ENCODE results near the gene FEZF2. TPM values are rescaled to one million over a fixed set of nuclear protein-coding genes. Genes with fewer than 3 reads are reported as not detected.

Gene FEZF2
- total and polyA plus RNA-seq, 2 of the 8 experiments (the other 6 are each of a cell fraction or from before 2014, with no cell fraction given) = 0.06 TPM; not detected in 1

DNA sequence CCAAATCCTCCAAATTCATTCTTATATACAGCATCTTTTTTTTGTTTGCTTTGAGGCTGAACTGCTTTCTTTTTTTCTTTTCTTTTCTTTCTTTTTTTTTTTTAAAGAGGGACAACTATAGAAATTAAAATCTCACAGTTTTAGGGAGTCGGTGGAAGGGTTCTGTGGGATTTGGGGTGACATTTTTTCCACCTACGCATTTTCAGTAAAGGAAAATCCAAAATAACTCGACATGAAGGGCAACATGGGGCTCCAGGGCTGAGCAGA is 3.0 kb upstream of the FEZF2 start:
- H2AFZ ChIP-seq (ENCODE audit: low read length) = no peak overlapping the region
- H3K4ac ChIP-seq (replicated peaks; ENCODE audit: insufficient read length, low read depth, low read length) = no peak overlapping the region
- H3K36me3 ChIP-seq (ENCODE audit: control insufficient read depth in 2 of 4, insufficient read depth in 4 of 4, low read length in 3 of 4) = 0 out of 8 replicates have a peak, but pooled peaks cover 0 to 4% (median 0%) of the 10 kb centered on the region in 4 experiments
- peaks cover 3 to 19% of the 10 kb centered on the region in 2 experiments for H4K20me1 ChIP-seq (replicated peaks in 1 of 2; ENCODE audit: control insufficient read depth in 1 of 2, insufficient read depth in 2 of 2, low read length in 2 of 2)
- peak overlapping the region in 1 of 2 experiments; percentile 68; a peak in 2 of 4 replicates for H3K4me2 ChIP-seq (ENCODE audit: insufficient read depth in 1 of 2, low read depth in 2 of 2, low read length in 2 of 2)
- H3K4me3 ChIP-seq (ENCODE audit: extremely low read depth in 1 of 4, insufficient read depth in 2 of 4, low read depth in 3 of 4, low read length in 4 of 4) = no peak overlapping the region
- 23% methylated on average over 2 of the region's 3 CpGs; no CpG with 5 or more reads in 1 of the 2 experiments for WGBS, 2 experiments (ENCODE audit: extremely low coverage in 1 of 2, insufficient coverage in 1 of 2, insufficient read length in 1 of 2, insufficient replicate concordance in 2 of 2, low coverage in 1 of 2, low lambda C conversion rate in 2 of 2, missing lambda C conversion rate in 1 of 2)
- H3K79me2 ChIP-seq (ENCODE audit: control insufficient read depth in 1 of 2, insufficient read depth in 2 of 2, low read length in 2 of 2) = no peaks in the 10 kb centered on the region
- H3K18ac ChIP-seq (ENCODE audit: extremely low read depth, low read length) = no peak overlapping the region
- H2BK120ac ChIP-seq (replicated peaks; ENCODE audit: low read depth, low read length) = no peak overlapping the region
- DNase-seq (ENCODE audit: low read depth in 1 of 2, low spot score in 2 of 2) (no peak), FAIRE-seq (no peak)
- no peak overlapping the region for H3K9ac ChIP-seq (replicated peaks in 1 of 4; ENCODE audit: extremely low read depth in 1 of 4, low read depth in 3 of 4, low read length in 3 of 4)
- H3K56ac ChIP-seq (replicated peaks; ENCODE audit: insufficient read length, low read depth, low read length) = no peak overlapping the region
- H3K4me1 ChIP-seq (replicated peaks in 1 of 4; ENCODE audit: control insufficient read depth in 3 of 4, insufficient read depth in 4 of 4, low read length in 3 of 4) = peaks cover 25 to 63% (median 35%) of the 10 kb centered on the region in 4 experiments
- H3K14ac ChIP-seq (ENCODE audit: insufficient read length) = no peak overlapping the region
- H2AK5ac ChIP-seq (ENCODE audit: low read depth, low read length) = no peak overlapping the region
- H3K9me3 ChIP-seq (ENCODE audit: insufficient read depth in 2 of 2, low read depth in 1 of 2, low read length in 1 of 2) = no peaks in the 10 kb centered on the region; a peak in 2 of 4 replicates
- H2BK12ac ChIP-seq (ENCODE audit: low read depth, low read length) = 0 out of 2 replicates have a peak overlapping the region, but pooled peaks have one; percentile 11
- CTCF ChIA-PET (ENCODE audit: partially characterized antibody) = no interaction called here
- no peak overlapping the region for H4K5ac ChIP-seq (ENCODE audit: insufficient read length, low read depth, low read length)
- no peak overlapping the region for H4K91ac ChIP-seq (replicated peaks; ENCODE audit: insufficient read length, low read length)
- H3K23ac ChIP-seq (ENCODE audit: insufficient read length) = no peak overlapping the region
- no peak overlapping the region for H2BK5ac ChIP-seq (ENCODE audit: low read depth, low read length)
- H2BK15ac ChIP-seq (ENCODE audit: low read length) = no peak overlapping the region; the same call in 1 of the 2 replicates
- H3K79me1 ChIP-seq (ENCODE audit: low read depth, low read length) = no peaks in the 10 kb centered on the region
- peaks cover 3% of the 10 kb centered on the region; the same call in 1 of the 2 replicates for H3K23me2 ChIP-seq (ENCODE audit: low read depth, low read length)
- no peak overlapping the region for H3K27ac ChIP-seq (ENCODE audit: low read depth, low read length)
- peaks cover 82 to 100% (median 99%) of the 10 kb centered on the region in 4 experiments for H3K27me3 ChIP-seq (replicated peaks in 1 of 4; ENCODE audit: control insufficient read depth in 3 of 4, extremely low read depth in 1 of 4, insufficient read depth in 3 of 4, low read length in 3 of 4)
- no peak overlapping the region for H2BK20ac ChIP-seq (ENCODE audit: low read length)
- 0 out of 2 replicates have a peak, but pooled peaks have one; percentile 46 for TF ChIP-seq CBX8 (IDR thresholded peaks at IDR 0.05; ENCODE audit: borderline replicate concordance, low read depth, low read length)
- TF ChIP-seq BCL11A (IDR thresholded peaks at IDR 0.05; ENCODE audit: low read depth in 2 of 2, low read length in 2 of 2) = no peak
- H4K8ac ChIP-seq (ENCODE audit: extremely low read depth, insufficient read depth, low read length) = no peak overlapping the region
- POLR2A ChIA-PET (ENCODE audit: partially characterized antibody) = interaction anchor here (1.3 kb wide), 1 partner anchor 184 kb away, joined by 3 read pairs; no protein-coding TSS in a partner anchor
